HepG2 (cell line): ENCODE results near the gene USP19. TPM values are rescaled to one million over a fixed set of nuclear protein-coding genes. Genes with fewer than 3 reads are reported as not detected.

Source experiments
- DNMT1 ChIP-seq: sonication (generic); formaldehyde crosslinking; IDR thresholded peaks from 2 replicates; pipeline ENCODE4 v1.5.1; 2020; ENCODE audit warnings: mild to moderate bottlenecking, missing genetic modification reagents
- GABPA ChIP-seq, 2 experiments: IDR thresholded peaks; 2 replicates each; pipeline ENCODE4 v1.6.1; 2011 to 2016; ENCODE audit warnings: low read depth in 2 of 2, low read length in 1 of 2, missing biosample characterization in 1 of 2, missing genetic modification characterization in 1 of 2
- MED1 ChIP-seq: sonication (generic); formaldehyde crosslinking; IDR thresholded peaks from 2 replicates; pipeline ENCODE4 v1.4.0; 2020; ENCODE audit warnings: missing genetic modification reagents
- NR2F2 ChIP-seq: IDR thresholded peaks from 2 replicates; pipeline ENCODE4 v1.6.1; 2012; ENCODE audit warnings: low read depth, inconsistent platforms, borderline replicate concordance
- PAXIP1 ChIP-seq: sonication (generic); formaldehyde crosslinking; conservative IDR thresholded peaks from 2 replicates; pipeline ENCODE4 v1.4.0; 2020; ENCODE audit warnings: mild to moderate bottlenecking, missing genetic modification reagents, moderate library complexity
- polyA plus RNA-seq, 8 experiments: library from polyadenylated mRNA; depleted of rRNA in 3 of 8; stranded (reverse) in 7 of 8; unstranded in 1 of 8; fragments of >200 nt; fragmentation: Illumina TruSeq in 4 of 8; extraction: Trizol in 4 of 8; gene quantifications; 2 replicates each; pipeline versions ENCODE4 v1.2.1 to v1.2.3, GENCODE V29; 2011 to 2016; ENCODE audit warnings: low read depth in 4 of 8, missing spikeins in 1 of 8, mixed read lengths in 1 of 8; ENCODE audit not compliant: insufficient read depth in 1 of 8
- total RNA-seq, 5 experiments: library from RNA; depleted of rRNA; stranded (reverse); fragments of >200 nt; fragmentation: Illumina TruSeq; extraction: Trizol; gene quantifications; 2 replicates each; pipeline ENCODE4 v1.2.3, GENCODE V29; 2016; ENCODE audit warnings: low read depth in 1 of 5
- TF ChIP-seq, protein P1 (sequence below): sonication (generic); formaldehyde crosslinking; IDR thresholded peaks from 2 replicates; pipeline ENCODE4 v1.5.0; 2020; ENCODE audit warnings: mild to moderate bottlenecking, missing genetic modification reagents
- TF ChIP-seq, protein P2 (sequence below): sonication (generic); formaldehyde crosslinking; IDR thresholded peaks from 2 replicates; pipeline ENCODE4 v1.8.1; 2023; ENCODE audit warnings: mild to moderate bottlenecking, missing genetic modification reagents, borderline replicate concordance
- TF ChIP-seq, protein P3 (sequence below): sonication (generic); formaldehyde crosslinking; IDR thresholded peaks from 2 replicates; pipeline ENCODE4 v1.4.0; 2020; ENCODE audit warnings: mild to moderate bottlenecking, missing genetic modification reagents, borderline replicate concordance

USP19 gene
- total and polyA plus RNA-seq, 2 of the 13 experiments (the other 11 are each of a cell fraction or from before 2014, with no cell fraction given), result 28.3 to 31.7 TPM

DNA sequence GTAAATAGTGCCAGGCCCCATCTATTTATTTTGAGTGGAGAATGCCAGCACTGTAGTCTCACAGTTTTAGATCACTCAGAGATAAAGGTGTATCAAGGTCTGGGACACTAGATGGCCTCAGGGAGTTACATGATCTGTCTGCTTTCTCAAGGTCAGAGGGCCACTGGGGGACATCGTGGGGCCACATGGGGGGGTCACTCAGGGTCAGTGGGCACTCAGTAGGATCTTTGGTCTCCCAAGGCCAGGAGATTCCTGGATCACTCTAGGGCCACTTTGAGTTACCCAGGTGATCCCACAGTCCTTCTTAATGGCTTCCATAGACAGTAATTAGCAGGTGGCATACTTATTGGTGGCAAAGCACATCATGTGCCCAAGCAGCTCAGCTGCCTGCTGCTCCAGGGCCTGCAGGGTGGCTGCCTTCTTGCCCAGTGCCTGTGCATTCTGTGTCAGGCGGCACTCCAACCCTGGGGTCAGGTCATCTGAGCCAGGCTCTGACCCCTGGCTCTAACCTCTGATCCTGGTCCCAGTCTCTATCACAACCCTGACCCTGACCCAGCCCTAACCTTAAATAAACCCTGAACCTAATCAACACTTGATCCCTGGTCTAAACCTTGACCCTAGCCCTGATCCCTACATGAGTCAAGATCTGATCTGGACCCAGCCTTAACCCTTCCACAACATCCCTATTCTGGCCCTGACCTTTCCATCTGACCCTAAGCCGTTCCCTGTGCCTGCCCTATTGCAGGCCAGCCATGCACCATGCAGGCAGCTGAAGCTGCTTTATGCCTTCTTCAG is 14.0 kb upstream of the USP19 start (continued):
- TF ChIP-seq GABPA (IDR thresholded peaks at IDR 0.05; ENCODE audit: low read depth, low read length) (no peak), GABPA (CRISPR knock-in tag; IDR thresholded peaks at IDR 0.05; ENCODE audit: low read depth) (peak; percentile 34), NR2F2 (peak; percentile 98), PAXIP1 (CRISPR knock-in tag) (peak; percentile 44), DNMT1 (CRISPR knock-in tag) (peak; percentile 47; the same call in 1 of the 2 replicates), MED1 (CRISPR knock-in tag) (peak; percentile 32; the same call in 1 of the 2 replicates)
- TF ChIP-seq, protein P1, sequence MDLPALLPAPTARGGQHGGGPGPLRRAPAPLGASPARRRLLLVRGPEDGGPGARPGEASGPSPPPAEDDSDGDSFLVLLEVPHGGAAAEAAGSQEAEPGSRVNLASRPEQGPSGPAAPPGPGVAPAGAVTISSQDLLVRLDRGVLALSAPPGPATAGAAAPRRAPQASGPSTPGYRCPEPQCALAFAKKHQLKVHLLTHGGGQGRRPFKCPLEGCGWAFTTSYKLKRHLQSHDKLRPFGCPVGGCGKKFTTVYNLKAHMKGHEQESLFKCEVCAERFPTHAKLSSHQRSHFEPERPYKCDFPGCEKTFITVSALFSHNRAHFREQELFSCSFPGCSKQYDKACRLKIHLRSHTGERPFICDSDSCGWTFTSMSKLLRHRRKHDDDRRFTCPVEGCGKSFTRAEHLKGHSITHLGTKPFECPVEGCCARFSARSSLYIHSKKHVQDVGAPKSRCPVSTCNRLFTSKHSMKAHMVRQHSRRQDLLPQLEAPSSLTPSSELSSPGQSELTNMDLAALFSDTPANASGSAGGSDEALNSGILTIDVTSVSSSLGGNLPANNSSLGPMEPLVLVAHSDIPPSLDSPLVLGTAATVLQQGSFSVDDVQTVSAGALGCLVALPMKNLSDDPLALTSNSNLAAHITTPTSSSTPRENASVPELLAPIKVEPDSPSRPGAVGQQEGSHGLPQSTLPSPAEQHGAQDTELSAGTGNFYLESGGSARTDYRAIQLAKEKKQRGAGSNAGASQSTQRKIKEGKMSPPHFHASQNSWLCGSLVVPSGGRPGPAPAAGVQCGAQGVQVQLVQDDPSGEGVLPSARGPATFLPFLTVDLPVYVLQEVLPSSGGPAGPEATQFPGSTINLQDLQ (CRISPR knock-in tag), result no peak
- TF ChIP-seq, protein P2, sequence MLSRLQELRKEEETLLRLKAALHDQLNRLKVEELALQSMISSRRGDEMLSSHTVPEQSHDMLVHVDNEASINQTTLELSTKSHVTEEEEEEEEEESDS (CRISPR knock-in tag), result no peak
- TF ChIP-seq, protein P3, sequence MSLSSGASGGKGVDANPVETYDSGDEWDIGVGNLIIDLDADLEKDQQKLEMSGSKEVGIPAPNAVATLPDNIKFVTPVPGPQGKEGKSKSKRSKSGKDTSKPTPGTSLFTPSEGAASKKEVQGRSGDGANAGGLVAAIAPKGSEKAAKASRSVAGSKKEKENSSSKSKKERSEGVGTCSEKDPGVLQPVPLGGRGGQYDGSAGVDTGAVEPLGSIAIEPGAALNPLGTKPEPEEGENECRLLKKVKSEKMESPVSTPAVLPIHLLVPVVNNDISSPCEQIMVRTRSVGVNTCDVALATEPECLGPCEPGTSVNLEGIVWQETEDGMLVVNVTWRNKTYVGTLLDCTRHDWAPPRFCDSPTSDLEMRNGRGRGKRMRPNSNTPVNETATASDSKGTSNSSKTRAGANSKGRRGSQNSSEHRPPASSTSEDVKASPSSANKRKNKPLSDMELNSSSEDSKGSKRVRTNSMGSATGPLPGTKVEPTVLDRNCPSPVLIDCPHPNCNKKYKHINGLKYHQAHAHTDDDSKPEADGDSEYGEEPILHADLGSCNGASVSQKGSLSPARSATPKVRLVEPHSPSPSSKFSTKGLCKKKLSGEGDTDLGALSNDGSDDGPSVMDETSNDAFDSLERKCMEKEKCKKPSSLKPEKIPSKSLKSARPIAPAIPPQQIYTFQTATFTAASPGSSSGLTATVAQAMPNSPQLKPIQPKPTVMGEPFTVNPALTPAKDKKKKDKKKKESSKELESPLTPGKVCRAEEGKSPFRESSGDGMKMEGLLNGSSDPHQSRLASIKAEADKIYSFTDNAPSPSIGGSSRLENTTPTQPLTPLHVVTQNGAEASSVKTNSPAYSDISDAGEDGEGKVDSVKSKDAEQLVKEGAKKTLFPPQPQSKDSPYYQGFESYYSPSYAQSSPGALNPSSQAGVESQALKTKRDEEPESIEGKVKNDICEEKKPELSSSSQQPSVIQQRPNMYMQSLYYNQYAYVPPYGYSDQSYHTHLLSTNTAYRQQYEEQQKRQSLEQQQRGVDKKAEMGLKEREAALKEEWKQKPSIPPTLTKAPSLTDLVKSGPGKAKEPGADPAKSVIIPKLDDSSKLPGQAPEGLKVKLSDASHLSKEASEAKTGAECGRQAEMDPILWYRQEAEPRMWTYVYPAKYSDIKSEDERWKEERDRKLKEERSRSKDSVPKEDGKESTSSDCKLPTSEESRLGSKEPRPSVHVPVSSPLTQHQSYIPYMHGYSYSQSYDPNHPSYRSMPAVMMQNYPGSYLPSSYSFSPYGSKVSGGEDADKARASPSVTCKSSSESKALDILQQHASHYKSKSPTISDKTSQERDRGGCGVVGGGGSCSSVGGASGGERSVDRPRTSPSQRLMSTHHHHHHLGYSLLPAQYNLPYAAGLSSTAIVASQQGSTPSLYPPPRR, result 0 out of 2 replicates have a peak, but pooled peaks have one; percentile 11
